Neural progenitor cell (in vitro differentiated cells): ENCODE measurements around the gene GMPPB. TPM values are rescaled to one million over a fixed set of nuclear protein-coding genes. Genes with fewer than 3 reads are reported as not detected.
A peak's percentile ranks its signal among the peaks of the same experiment; 100 is the strongest.

Experiments used
- DNase-seq: peaks from one replicate; pipeline ENCODE4 v3.0.0-alpha.2; 2016; ENCODE audit warnings: low spot score
- H2AFZ ChIP-seq: fragments of 200-600 bp; sonication (generic); replicated peaks from 2 replicates; pipeline ENCODE4 v1.6.1; 2016; ENCODE audit warnings: antibody characterized with exemption
- H3F3A ChIP-seq: fragments of 200-600 bp; sonication (generic); 2 replicates; pipeline ENCODE4 v1.6.1; 2016; ENCODE audit warnings: antibody characterized with exemption, low read depth
- H3K27ac ChIP-seq: fragments of 200-600 bp; sonication (generic); 2 replicates; pipeline ENCODE4 v1.5.1; 2016; ENCODE audit warnings: mild to moderate bottlenecking
- H3K27me3 ChIP-seq: fragments of 200-600 bp; sonication (generic); 2 replicates; pipeline ENCODE4 v1.6.1; 2016; ENCODE audit warnings: mild to moderate bottlenecking, moderate library complexity
- H3K36me3 ChIP-seq: fragments of 200-600 bp; sonication (generic); 2 replicates; pipeline ENCODE4 v1.5.1; 2016
- H3K4me1 ChIP-seq: fragments of 200-600 bp; sonication (generic); 2 replicates; pipeline ENCODE4 v1.6.1; 2016; ENCODE audit warnings: mixed run types
- H3K4me2 ChIP-seq: fragments of 200-600 bp; sonication (generic); 2 replicates; pipeline ENCODE4 v1.6.1; 2016
- H3K4me3 ChIP-seq: fragments of 200-600 bp; sonication (generic); 2 replicates; pipeline ENCODE4 v1.5.1; 2016
- H3K79me2 ChIP-seq: fragments of 200-600 bp; sonication (generic); 2 replicates; pipeline ENCODE4 v1.6.1; 2016; ENCODE audit warnings: low read depth
- H3K9ac ChIP-seq: fragments of 200-600 bp; sonication (generic); 2 replicates; pipeline ENCODE4 v1.6.1; 2016
- H3K9me3 ChIP-seq: fragments of 200-600 bp; sonication (generic); 2 replicates; pipeline ENCODE4 v1.5.1; 2016; ENCODE audit warnings: low read depth
- H4K20me1 ChIP-seq: fragments of 200-600 bp; sonication (generic); 2 replicates; pipeline ENCODE4 v1.6.1; 2016; ENCODE audit warnings: low read depth
- H3K27ac Mint-ChIP-seq: 3 replicates; pipeline ENCODE4 v1.8.0; 2021; ENCODE audit warnings: mixed read lengths
- H3K27me3 Mint-ChIP-seq: 2 replicates; pipeline ENCODE4 v1.8.0; 2022; ENCODE audit warnings: low read depth, mild to moderate bottlenecking, inconsistent platforms, moderate library complexity, mixed read lengths; ENCODE audit not compliant: insufficient read depth
- H3K36me3 Mint-ChIP-seq: 3 replicates; pipeline ENCODE4 v1.8.0; 2021; ENCODE audit warnings: mixed read lengths
- H3K4me1 Mint-ChIP-seq: 3 replicates; pipeline ENCODE4 v1.8.0; 2021; ENCODE audit warnings: mixed read lengths
- H3K4me3 Mint-ChIP-seq: 3 replicates; pipeline ENCODE4 v1.8.0; 2021; ENCODE audit warnings: mild to moderate bottlenecking, moderate library complexity, mixed read lengths
- H3K9me3 Mint-ChIP-seq: 3 replicates; pipeline ENCODE4 v1.8.0; 2020; ENCODE audit warnings: mixed read lengths
- EZH2 ChIP-seq: fragments of 200-600 bp; sonication (generic); IDR thresholded peaks from 2 replicates; pipeline ENCODE4 v1.6.1; 2017; ENCODE audit warnings: antibody characterized with exemption, mild to moderate bottlenecking, moderate library complexity
- EZH2phosphoT487 ChIP-seq: fragments of 200-600 bp; sonication (generic); IDR thresholded peaks from 2 replicates; pipeline ENCODE4 v1.6.1; 2017; ENCODE audit warnings: antibody characterized with exemption
- total RNA-seq: library from RNA; depleted of rRNA; stranded (reverse); fragments of >200 nt; gene quantifications from 2 replicates; pipeline ENCODE4 v1.2.3, GENCODE V29; 2015; ENCODE audit warnings: low replicate concordance
- TF ChIP-seq, protein P1 (sequence below): fragments of 200-600 bp; sonication (generic); IDR thresholded peaks from 2 replicates; pipeline ENCODE4 v1.5.1; 2017; ENCODE audit warnings: antibody characterized with exemption, mild to moderate bottlenecking

The GMPPB gene
- total RNA-seq, 1 donor from 2014 or later: 10.6 TPM

DNA sequence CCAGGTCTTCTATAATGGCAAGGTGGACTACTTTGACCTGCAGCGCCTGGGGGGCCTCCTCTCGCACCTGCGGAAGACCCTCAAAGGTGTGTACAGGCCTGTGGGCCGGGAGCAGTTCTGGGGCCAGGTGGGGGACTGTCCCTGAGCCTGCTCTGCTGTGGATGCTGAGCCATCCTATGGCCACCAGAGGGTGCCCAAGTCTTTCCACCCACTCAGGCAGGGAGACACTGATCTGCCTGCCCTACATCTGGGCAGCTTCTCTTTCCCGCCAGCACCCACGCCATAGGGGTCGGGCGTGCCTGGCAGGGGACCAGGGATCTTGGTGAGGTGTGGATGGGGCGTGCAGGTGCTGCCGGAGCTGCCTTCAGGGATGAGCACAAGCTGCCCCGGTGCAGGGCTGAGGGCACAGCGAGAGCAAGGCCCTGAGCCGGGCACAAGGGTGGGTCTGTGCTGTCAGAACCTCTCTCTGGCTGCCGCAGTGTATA, 20.3 kb downstream of the GMPPB start:
- no peak overlapping the region for H3K4me2 ChIP-seq
- Mint-ChIP-seq H3K4me3 (no peak overlapping the region), H3K4me1 (no peaks in the 10 kb centered on the region), H3K36me3 (peaks cover 2% of the 10 kb centered on the region), H3K27ac (peak overlapping the region; percentile 79), H3K9me3 (no peaks in the 10 kb centered on the region), H3K27me3 (peaks cover 2% of the 10 kb centered on the region)
- H3K9ac ChIP-seq: no peak overlapping the region
- TF ChIP-seq, protein P1, sequence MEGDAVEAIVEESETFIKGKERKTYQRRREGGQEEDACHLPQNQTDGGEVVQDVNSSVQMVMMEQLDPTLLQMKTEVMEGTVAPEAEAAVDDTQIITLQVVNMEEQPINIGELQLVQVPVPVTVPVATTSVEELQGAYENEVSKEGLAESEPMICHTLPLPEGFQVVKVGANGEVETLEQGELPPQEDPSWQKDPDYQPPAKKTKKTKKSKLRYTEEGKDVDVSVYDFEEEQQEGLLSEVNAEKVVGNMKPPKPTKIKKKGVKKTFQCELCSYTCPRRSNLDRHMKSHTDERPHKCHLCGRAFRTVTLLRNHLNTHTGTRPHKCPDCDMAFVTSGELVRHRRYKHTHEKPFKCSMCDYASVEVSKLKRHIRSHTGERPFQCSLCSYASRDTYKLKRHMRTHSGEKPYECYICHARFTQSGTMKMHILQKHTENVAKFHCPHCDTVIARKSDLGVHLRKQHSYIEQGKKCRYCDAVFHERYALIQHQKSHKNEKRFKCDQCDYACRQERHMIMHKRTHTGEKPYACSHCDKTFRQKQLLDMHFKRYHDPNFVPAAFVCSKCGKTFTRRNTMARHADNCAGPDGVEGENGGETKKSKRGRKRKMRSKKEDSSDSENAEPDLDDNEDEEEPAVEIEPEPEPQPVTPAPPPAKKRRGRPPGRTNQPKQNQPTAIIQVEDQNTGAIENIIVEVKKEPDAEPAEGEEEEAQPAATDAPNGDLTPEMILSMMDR: peak; percentile 73
- TF ChIP-seq EZH2: no peak
- TF ChIP-seq EZH2phosphoT487: no peak
- H3K79me2 ChIP-seq: no peaks in the 10 kb centered on the region
- H3K27ac ChIP-seq: no peak overlapping the region
- no peaks in the 10 kb centered on the region for H3K36me3 ChIP-seq
- H3K4me3 ChIP-seq: no peak overlapping the region
- no peaks in the 10 kb centered on the region for H3K9me3 ChIP-seq
- peak; percentile 75 for DNase-seq
- H4K20me1 ChIP-seq: no peaks in the 10 kb centered on the region
- no peaks in the 10 kb centered on the region for H3F3A ChIP-seq
- no peaks in the 10 kb centered on the region for H3K4me1 ChIP-seq
- H3K27me3 ChIP-seq: no peaks in the 10 kb centered on the region
- H2AFZ ChIP-seq: no peak overlapping the region

DNA sequence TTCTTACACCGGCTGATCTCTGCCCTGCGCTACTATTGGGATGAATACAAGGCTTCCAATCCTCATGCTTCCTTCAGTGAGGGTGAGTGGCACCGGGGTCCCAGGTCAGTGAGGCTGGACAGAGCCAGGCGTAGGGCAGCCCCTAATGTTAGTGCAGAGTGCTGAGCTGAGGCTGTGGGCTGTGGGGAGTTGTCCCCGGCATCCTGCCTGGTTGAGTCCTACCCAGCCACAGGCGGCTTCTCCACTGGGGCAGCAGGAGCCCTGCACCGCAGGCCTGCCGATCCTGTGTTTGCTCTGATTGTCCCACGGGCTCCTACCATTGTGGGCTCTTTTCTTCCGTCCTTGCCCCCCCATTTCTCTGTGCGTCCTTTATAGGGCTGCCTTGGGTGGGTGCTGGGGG, 21.1 kb downstream of the GMPPB start:
- peak overlapping the region; percentile 24 for H3K4me3 Mint-ChIP-seq
- H3K9me3 Mint-ChIP-seq: no peaks in the 10 kb centered on the region
- Histone ChIP-seq H3K4me3 (no peak overlapping the region), H3K36me3 (no peaks in the 10 kb centered on the region), H3K4me1 (no peaks in the 10 kb centered on the region), H2AFZ (no peak overlapping the region), H3K4me2 (no peak overlapping the region), H3K27ac (no peak overlapping the region), H3K9me3 (no peaks in the 10 kb centered on the region), H3K27me3 (no peaks in the 10 kb centered on the region), H3K79me2 (no peaks in the 10 kb centered on the region), H3K9ac (no peak overlapping the region), H4K20me1 (no peaks in the 10 kb centered on the region), H3F3A (no peaks in the 10 kb centered on the region)
- no peak overlapping the region for H3K27ac Mint-ChIP-seq
- H3K27me3 Mint-ChIP-seq: peaks cover 2% of the 10 kb centered on the region
- H3K4me1 Mint-ChIP-seq: no peaks in the 10 kb centered on the region
- DNase-seq: no peak
- H3K36me3 Mint-ChIP-seq: peaks cover 2% of the 10 kb centered on the region
- TF ChIP-seq, protein P1: no peak
- TF ChIP-seq EZH2phosphoT487 (no peak), EZH2 (no peak)

DNA sequence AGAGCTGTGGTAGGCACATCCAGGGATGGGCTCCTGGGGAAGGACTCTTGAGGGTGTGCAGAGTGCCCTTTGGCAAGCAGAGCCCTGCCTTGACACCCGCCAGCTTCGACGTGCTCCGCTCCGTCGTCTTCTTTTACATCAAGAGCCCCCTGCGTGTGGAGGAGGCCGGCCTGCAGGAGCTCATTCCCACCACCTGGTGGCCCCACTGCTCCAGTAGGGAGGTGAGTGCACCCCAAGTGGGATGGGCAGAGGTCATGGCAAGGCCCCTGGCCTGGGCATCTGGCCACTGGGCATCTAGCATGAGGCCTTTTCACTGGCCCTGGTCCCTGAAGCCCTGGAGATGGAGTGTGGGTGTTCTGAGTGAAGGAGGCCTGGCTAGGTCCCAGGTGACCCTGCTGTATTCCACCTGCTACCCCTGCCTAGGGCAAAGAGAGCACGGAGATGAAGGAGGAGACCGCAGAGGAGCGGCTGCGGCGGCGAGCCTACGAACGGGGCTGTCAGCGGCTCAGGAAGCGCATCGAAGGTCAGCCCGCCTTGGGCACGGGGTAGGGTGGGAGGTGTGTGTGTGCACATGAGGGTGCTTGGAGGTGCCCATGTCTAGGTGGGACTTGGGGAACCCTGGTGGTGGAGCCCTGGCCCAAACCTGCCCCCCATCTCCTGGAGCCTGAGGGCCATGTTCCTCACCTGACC, 22.2 kb downstream of the GMPPB start:
- H3K4me3 Mint-ChIP-seq: no peak overlapping the region
- Histone ChIP-seq H4K20me1 (no peaks in the 10 kb centered on the region), H3K9ac (peak overlapping the region; percentile 32), H3K9me3 (no peaks in the 10 kb centered on the region), H3K36me3 (no peaks in the 10 kb centered on the region), H2AFZ (no peak overlapping the region), H3K4me1 (no peaks in the 10 kb centered on the region), H3K27me3 (no peaks in the 10 kb centered on the region), H3K4me2 (no peak overlapping the region), H3F3A (no peaks in the 10 kb centered on the region), H3K4me3 (no peak overlapping the region), H3K27ac (peak overlapping the region; percentile 20), H3K79me2 (no peaks in the 10 kb centered on the region)
- H3K27ac Mint-ChIP-seq: no peak overlapping the region
- peak; percentile 75 for DNase-seq
- TF ChIP-seq EZH2: no peak
- no peak for TF ChIP-seq EZH2phosphoT487
- TF ChIP-seq, protein P1: peak; percentile 66
- peaks cover 2% of the 10 kb centered on the region for H3K36me3 Mint-ChIP-seq
- H3K9me3 Mint-ChIP-seq: no peaks in the 10 kb centered on the region
- H3K4me1 Mint-ChIP-seq: no peaks in the 10 kb centered on the region
- peaks cover 2% of the 10 kb centered on the region for H3K27me3 Mint-ChIP-seq
